K562 (cell line): Measurements from ENCODE around the gene MPI. TPM values are rescaled to one million over a fixed set of nuclear protein-coding genes. Genes with fewer than 3 reads are reported as not detected.

Experiments
- ATAC-seq: fragments of 200-7000 bp; cut with Tn5 transposase; 3 replicates; pipeline ENCODE4 v1.9.1; 2020; ENCODE audit warnings: moderate library complexity
- BruUV-seq: library from RNA; stranded (reverse); fragments of 400-500 nt; replicated peaks from 2 replicates; lab custom pipeline; 2021; lab: Mats Ljungman, UMichigan
- CTCF ChIA-PET: fragments of 300-600 bp; formaldehyde crosslinking; extraction: SDS; loops from one replicate; lab custom pipeline; 2021; ENCODE audit warnings: low intra/inter-chr PET ratio; lab: Yijun Ruan, JAX
- POLR2A ChIA-PET: fragments of 300-600, 350-650 bp; sonication (Branson Sonifier 250); formaldehyde crosslinking; extraction: SDS; loops from one replicate; lab custom pipeline; 2021; ENCODE audit warnings: antibody characterized with exemption, inconsistent platforms; lab: Yijun Ruan, JAX
- DNase-seq, 4 experiments: peaks; one replicate each; pipeline versions ENCODE4 v3.0.0 to v3.0.0-alpha.2; 2011 to 2018; ENCODE audit warnings: low spot score in 3 of 4, mixed read lengths in 3 of 4; ENCODE audit errors: extremely low read depth in 1 of 4
- FAIRE-seq: peaks from 2 replicates; lab custom pipeline; 2011; peaks lifted over from hg19 to GRCh38; lab: Jason Lieb, UNC
- H2AFZ ChIP-seq: 2 replicates; pipeline ENCODE4 v1.6.0; 2011; ENCODE audit warnings: low read depth, low read length, control low read depth, inconsistent platforms
- H3K27ac ChIP-seq: fragments of 200-600 bp; 3 replicates; pipeline ENCODE4 v1.8.0; 2011; ENCODE audit warnings: low read depth, mild to moderate bottlenecking, control low read depth, inconsistent platforms, low read length, moderate library complexity, mixed read lengths; ENCODE audit errors: extremely low read depth
- H3K27me3 ChIP-seq, 2 experiments: fragments of 300-600 bp in 1 of 2; 2 replicates in 1 of 2; 3 replicates in 1 of 2; pipeline versions ENCODE4 v1.6.0 to v1.8.0; 2011; ENCODE audit warnings: inconsistent platforms in 2 of 2, low read length in 2 of 2, mild to moderate bottlenecking in 1 of 2, mixed read lengths in 1 of 2, moderate library complexity in 1 of 2; ENCODE audit not compliant: control insufficient read depth in 2 of 2, insufficient read depth in 2 of 2
- H3K36me3 ChIP-seq: fragments of 300-600 bp; 3 replicates; pipeline ENCODE4 v1.8.0; 2011; ENCODE audit warnings: mild to moderate bottlenecking, low read length, inconsistent platforms; ENCODE audit not compliant: control insufficient read depth, insufficient read depth
- H3K4me1 ChIP-seq, 2 experiments: fragments of 200-600 bp in 1 of 2; replicated peaks in 1 of 2; 2 replicates in 1 of 2; 3 replicates in 1 of 2; pipeline versions ENCODE4 v1.5.1 to v1.8.0; 2011; ENCODE audit warnings: inconsistent platforms in 2 of 2, low read length in 2 of 2, mild to moderate bottlenecking in 1 of 2, mixed read lengths in 1 of 2, moderate library complexity in 1 of 2; ENCODE audit not compliant: control insufficient read depth in 2 of 2, insufficient read depth in 2 of 2
- H3K4me2 ChIP-seq: 2 replicates; pipeline ENCODE4 v1.6.1; 2011; ENCODE audit warnings: low read length, control low read depth, inconsistent platforms, mixed read lengths; ENCODE audit not compliant: insufficient read depth
- H3K4me3 ChIP-seq: fragments of 200-600 bp; sonication (generic), shearing (Covaris generic); 2 replicates; pipeline ENCODE4 v1.5.1; 2016; ENCODE audit warnings: control low read depth, inconsistent platforms
- H3K79me2 ChIP-seq: fragments of 200-600 bp; 3 replicates; pipeline ENCODE4 v1.8.0; 2011; ENCODE audit warnings: low read length, inconsistent platforms; ENCODE audit not compliant: control insufficient read depth, insufficient read depth
- H3K9ac ChIP-seq, 2 experiments: 2 replicates each; pipeline versions ENCODE4 v1.6.0 to v1.6.1; 2011; ENCODE audit warnings: low read depth in 2 of 2, low read length in 2 of 2, control low read depth in 1 of 2, inconsistent platforms in 1 of 2, mild to moderate bottlenecking in 1 of 2, mixed read lengths in 1 of 2; ENCODE audit not compliant: insufficient read depth in 1 of 2
- H3K9me1 ChIP-seq: one replicate; pipeline ENCODE4 v1.6.0; 2011; ENCODE audit warnings: inconsistent platforms, mild to moderate bottlenecking, low read length, moderate library complexity; ENCODE audit not compliant: control insufficient read depth, insufficient read depth
- H3K9me3 ChIP-seq: replicated peaks from 2 replicates; pipeline ENCODE4 v1.5.1; 2011; ENCODE audit warnings: low read depth, low read length, inconsistent platforms; ENCODE audit not compliant: control insufficient read depth, insufficient read depth
- H4K20me1 ChIP-seq: replicated peaks from 2 replicates; pipeline ENCODE4 v1.6.1; 2011; ENCODE audit warnings: low read length, inconsistent platforms, mixed read lengths; ENCODE audit not compliant: control insufficient read depth, insufficient read depth
- BRF1 ChIP-seq: IDR thresholded peaks from 3 replicates; pipeline ENCODE4 v1.6.1; 2011; ENCODE audit warnings: borderline replicate concordance, mild to moderate bottlenecking; ENCODE audit not compliant: insufficient read length; ENCODE audit errors: extremely low read depth
- CREB3 ChIP-seq: fragments of 450-650 bp; conservative IDR thresholded peaks from 2 replicates; pipeline ENCODE4 v1.6.1; 2016; ENCODE audit warnings: missing genetic modification characterization, low read depth, mild to moderate bottlenecking, missing compliant biosample characterization, moderate library complexity
- DPF2 ChIP-seq: fragments of 450-650 bp; IDR thresholded peaks from 2 replicates; pipeline ENCODE4 v1.6.1; 2016
- GABPB2 ChIP-seq: fragments of 250-450 bp; sonication (Bioruptor Pico); conservative IDR thresholded peaks from 2 replicates; pipeline ENCODE4 v1.5.1; 2021; ENCODE audit warnings: mild to moderate bottlenecking
- KLF10 ChIP-seq: fragments of 250-450 bp; sonication (Bioruptor Pico); IDR thresholded peaks from 2 replicates; pipeline ENCODE4 v1.6.1; 2021; ENCODE audit warnings: matching md5 sums
- PHF20 ChIP-seq: fragments of 450-650 bp; IDR thresholded peaks from 2 replicates; pipeline ENCODE4 v1.6.1; 2018; ENCODE audit not compliant: partially characterized antibody
- PML ChIP-seq: IDR thresholded peaks from 2 replicates; pipeline ENCODE4 v1.6.1; 2012; ENCODE audit warnings: low read length, inconsistent platforms
- POLR3A ChIP-seq: IDR thresholded peaks from 2 replicates; pipeline ENCODE4 v1.6.1; 2011; ENCODE audit warnings: borderline replicate concordance, mild to moderate bottlenecking, moderate library complexity; ENCODE audit not compliant: insufficient read length, insufficient read depth; ENCODE audit errors: extremely low read depth
- RUNX1 ChIP-seq: sonication (generic); IDR thresholded peaks from 2 replicates; pipeline ENCODE4 v1.6.1; 2016; ENCODE audit warnings: antibody characterized with exemption, low read depth
- SIN3B ChIP-seq: fragments of 450-650 bp; IDR thresholded peaks from 2 replicates; pipeline ENCODE4 v1.6.1; 2017; ENCODE audit warnings: low read depth, mild to moderate bottlenecking, moderate library complexity
- SREBF1 ChIP-seq: fragments of 150-350 bp; IDR thresholded peaks from 2 replicates; pipeline ENCODE4 v1.6.1; 2014; ENCODE audit warnings: antibody characterized with exemption, low read depth, low read length, borderline replicate concordance
- TOE1 ChIP-seq, 2 experiments: fragments of 450-650 bp in 1 of 2; sonication (generic) in 1 of 2; formaldehyde crosslinking in 1 of 2; IDR thresholded peaks; 2 replicates each; pipeline versions ENCODE4 v1.7.1 to v1.8.0; 2016 to 2022; ENCODE audit warnings: borderline replicate concordance in 2 of 2, mild to moderate bottlenecking in 2 of 2, antibody characterized with exemption in 1 of 2, inconsistent platforms in 1 of 2, low read depth in 1 of 2, missing genetic modification reagents in 1 of 2, moderate library complexity in 1 of 2
- YBX1 ChIP-seq: fragments of 450-650 bp; IDR thresholded peaks from 2 replicates; pipeline ENCODE4 v1.7.1; 2016; ENCODE audit warnings: mild to moderate bottlenecking
- ZBTB11 ChIP-seq, 3 experiments: fragments of 200-800 bp in 1 of 3; fragments of 250-450 bp in 1 of 3; fragments of 450-650 bp in 1 of 3; sonication (Bioruptor Pico) in 1 of 3; sonication (Bioruptor generic) in 1 of 3; formaldehyde crosslinking in 1 of 3; IDR thresholded peaks; 2 replicates each; pipeline versions ENCODE4 v1.6.1 to v1.8.0; 2016 to 2022; ENCODE audit warnings: mild to moderate bottlenecking in 2 of 3, missing genetic modification characterization in 2 of 3, missing compliant biosample characterization in 1 of 3, moderate library complexity in 1 of 3
- ZNF324 ChIP-seq: fragments of 250-450 bp; sonication (Bioruptor Pico); IDR thresholded peaks from 2 replicates; pipeline ENCODE4 v1.4.0; 2020; ENCODE audit warnings: mild to moderate bottlenecking
- ZNF780A ChIP-seq: fragments of 250-450 bp; sonication (Bioruptor Pico); IDR thresholded peaks from 2 replicates; pipeline ENCODE4 v1.5.0; 2021; ENCODE audit warnings: mild to moderate bottlenecking
- ZNF79 ChIP-seq: fragments of 250-450 bp; sonication (Bioruptor Pico); IDR thresholded peaks from 2 replicates; pipeline ENCODE4 v1.4.0; 2020; ENCODE audit warnings: low read depth, mild to moderate bottlenecking, moderate library complexity
- ZSCAN32 ChIP-seq: fragments of 450-650 bp; formaldehyde crosslinking; IDR thresholded peaks from 2 replicates; pipeline ENCODE4 v1.4.0; 2020; ENCODE audit warnings: mild to moderate bottlenecking, moderate library complexity
- WGBS: fragments of 100-300 bp; shearing (Covaris generic); methylation state at CpG from one replicate; pipeline ENCODE4 v1.1.6; 2016; ENCODE audit warnings: low coverage, mixed read lengths; ENCODE audit not compliant: insufficient coverage; ENCODE audit errors: missing lambda C conversion rate; 5-methylcytosine and 5-hydroxymethylcytosine counted together
- in situ Hi-C: fragments of 300-500 bp; cut with MboI; formaldehyde crosslinking; loops from 4 replicates; pipeline ENCODE4 v1.15.0; 2018; ENCODE audit warnings: inconsistent platforms, mixed read lengths
- intact Hi-C: fragments of 100-400 bp; cut with micrococcal nuclease; formaldehyde crosslinking; loops from 2 replicates; pipeline ENCODE4 v1.14.2; 2022
- polyA plus RNA-seq, 8 experiments: library from polyadenylated mRNA; depleted of rRNA in 4 of 8; stranded (reverse) in 5 of 8; unstranded in 3 of 8; fragments of >200 nt; fragmentation: Nextera tagmentation in 2 of 8; fragmentation: Illumina TruSeq in 1 of 8; extraction: Ambion mirVana in 2 of 8; extraction: Trizol in 1 of 8; gene quantifications; 2 replicates each; pipeline versions ENCODE4 v1.2.1 to v1.2.3, GENCODE V29; 2011 to 2014; ENCODE audit warnings: inconsistent platforms in 1 of 8, missing spikeins in 1 of 8
- total RNA-seq, 7 experiments: library from RNA; depleted of rRNA in 6 of 7; stranded (reverse); fragments of >200 nt in 6 of 7; fragmentation: Illumina TruSeq in 2 of 7; extraction: Trizol in 2 of 7; gene quantifications; 2 replicates each; pipeline versions ENCODE4 v1.2.1 to v1.2.3, GENCODE V29; 2011 to 2021; ENCODE audit warnings: low replicate concordance in 1 of 7

MPI gene
- total and polyA plus RNA-seq, 9 of the 15 experiments (the other 6 are each of a cell fraction or from before 2014, with no cell fraction given) = 30.7 to 105 (median 40.5) TPM

- POLR2A ChIA-PET = interaction anchor here (0.6 to 1.8 kb wide), 5 partner anchors 8 to 50 kb away, joined by 3 to 6 read pairs (median 4); partner anchors contain the start of gene FAM219B
Measured at GRCh38 chr15:74855857-74856256, 34.0 kb upstream of the MPI start.

More at GRCh38 chr15:74855857-74856256, 34.0 kb upstream of the MPI start:
- no peak overlapping the region for H3K27ac ChIP-seq
- no peak overlapping the region for H3K9ac ChIP-seq
- peaks cover 9% of the 10 kb centered on the region; the same call in 1 of the 3 replicates for H3K79me2 ChIP-seq
- intact Hi-C loops (no loop called here), in situ Hi-C loops (no loop called here)
- H3K9me3 ChIP-seq = no peaks in the 10 kb centered on the region
- no peak overlapping the region for H3K4me2 ChIP-seq
- DNase-seq (no peak), FAIRE-seq (no peak), ATAC-seq (no peak)
- H3K4me1 ChIP-seq = peaks cover 8 to 9% of the 10 kb centered on the region in 2 experiments; a peak in 4 of 5 replicates
- no peak overlapping the region for H3K4me3 ChIP-seq
- no peak overlapping the region for H2AFZ ChIP-seq
- TF ChIP-seq ZNF79 (CRISPR knock-in tag) (no peak), SREBF1 (no peak), BRF1 (no peak), KLF10 (no peak), SIN3B (no peak), POLR3A (no peak), TOE1 (IDR thresholded peaks at IDR 0.05; ENCODE audit: borderline replicate concordance) (no peak), TOE1 (CRISPR knock-in tag; IDR thresholded peaks at IDR 0.05; ENCODE audit: borderline replicate concordance, low read depth) (no peak), ZNF780A (no peak), DPF2 (no peak), ZSCAN32 (CRISPR knock-in tag) (no peak), GABPB2 (CRISPR knock-in tag) (no peak), ZNF324 (no peak), ZBTB11 (CRISPR knock-in tag; IDR thresholded peaks at IDR 0.05) (no peak), PML (no peak), CREB3 (tag) (no peak), YBX1 (no peak), PHF20 (no peak), RUNX1 (no peak)
- H3K36me3 ChIP-seq = peaks cover 46% of the 10 kb centered on the region
- CTCF ChIA-PET = no interaction called here
- WGBS = 100% methylated on average over 1 of the region's 2 CpGs
- H4K20me1 ChIP-seq = peaks cover 13% of the 10 kb centered on the region
- no TSS peak for BruUV-seq
- no peaks in the 10 kb centered on the region for H3K27me3 ChIP-seq
- no peaks in the 10 kb centered on the region for H3K9me1 ChIP-seq
